ENCODE results near the gene ZFP36. TPM values are rescaled to one million over a fixed set of nuclear protein-coding genes. Genes with fewer than 3 reads are reported as not detected.

Gene ZFP36
- total and polyA plus RNA-seq, 2 of the 8 experiments (the other 6 are each of a cell fraction or from before 2014, with no cell fraction given): 4.0 to 10.9 TPM

- TF ChIP-seq ATF2 (IDR thresholded peaks at IDR 0.05; ENCODE audit: low read length) (no peak), SIX5 (IDR thresholded peaks at IDR 0.05; ENCODE audit: low read depth, low read length) (no peak), E2F6 (IDR thresholded peaks at IDR 0.05) (no peak), SUZ12 (IDR thresholded peaks at IDR 0.05; ENCODE audit: low read length) (no peak), KDM4A (IDR thresholded peaks at IDR 0.05; ENCODE audit: low read depth, low read length, severe bottlenecking) (no peak), CBX8 (IDR thresholded peaks at IDR 0.05; ENCODE audit: borderline replicate concordance, low read depth, low read length) (no peak), KDM5A (IDR thresholded peaks at IDR 0.05; ENCODE audit: low read length) (no peak), RAD21 (IDR thresholded peaks at IDR 0.05 in 1 of 2, conservative IDR thresholded peaks at IDR 0.05 in 1 of 2; ENCODE audit: low read depth in 2 of 2, low read length in 2 of 2) (peak in 1 of 2 experiments; percentile 3; a peak in 1 of 4 replicates), TBP (IDR thresholded peaks at IDR 0.05; ENCODE audit: low read depth, low read length) (peak; percentile 69; the same call in 1 of the 2 replicates), RBBP5 (IDR thresholded peaks at IDR 0.05; ENCODE audit: borderline replicate concordance, low read depth, low read length) (peak; percentile 90), CHD2 (IDR thresholded peaks at IDR 0.05; ENCODE audit: low read length) (no peak; the same call in 1 of the 2 replicates), CHD1 (IDR thresholded peaks at IDR 0.05; ENCODE audit: low read depth, low read length) (no peak), RXRA (IDR thresholded peaks at IDR 0.05; ENCODE audit: insufficient read depth, low read depth, low read length) (no peak), EGR1 (IDR thresholded peaks at IDR 0.05; ENCODE audit: borderline replicate concordance, low read depth, low read length) (no peak), HDAC6 (IDR thresholded peaks at IDR 0.05; ENCODE audit: low read depth, low read length) (no peak), GTF2F1 (IDR thresholded peaks at IDR 0.05; ENCODE audit: borderline replicate concordance, low read depth, low read length) (no peak), BRCA1 (IDR thresholded peaks at IDR 0.05; ENCODE audit: low read depth, low read length) (0 out of 2 replicates have a peak, but pooled peaks have one; percentile 10), USF2 (IDR thresholded peaks at IDR 0.05; ENCODE audit: low read length) (no peak)
These were observed 21.9 kb downstream of the ZFP36 start (continued) for GRCh38 chr19:39428283-39429112.

Data from H1 (cell line).